Measurements from ENCODE around the gene IGFL2. TPM values are rescaled to one million over a fixed set of nuclear protein-coding genes. Genes with fewer than 3 reads are reported as not detected.
"Not testable (repeated sequence)": the region's sequence is repeated elsewhere in the genome, so short reads cannot be mapped to it uniquely, and the experiment has no call there.

The IGFL2 gene
- not detected for total RNA-seq
- polyA plus RNA-seq (ENCODE audit: insufficient read depth, low read depth, low replicate concordance) = not detected
- long read RNA-seq, donor 1 = 0 reads
- long read RNA-seq, donor 2 = 0 reads
- long read RNA-seq, donor 3 = 0 reads
- long read RNA-seq, donor 4 = 0 reads
- long read RNA-seq, donor 5 = 0 reads
- long read RNA-seq, donor 6 = 0 reads
- long read RNA-seq, donor 7 = 0 reads
- long read RNA-seq, donor 8 = 0 reads
- long read RNA-seq, donor 9 = 0 reads
- long read RNA-seq, donor 10 = 0 reads

DNA sequence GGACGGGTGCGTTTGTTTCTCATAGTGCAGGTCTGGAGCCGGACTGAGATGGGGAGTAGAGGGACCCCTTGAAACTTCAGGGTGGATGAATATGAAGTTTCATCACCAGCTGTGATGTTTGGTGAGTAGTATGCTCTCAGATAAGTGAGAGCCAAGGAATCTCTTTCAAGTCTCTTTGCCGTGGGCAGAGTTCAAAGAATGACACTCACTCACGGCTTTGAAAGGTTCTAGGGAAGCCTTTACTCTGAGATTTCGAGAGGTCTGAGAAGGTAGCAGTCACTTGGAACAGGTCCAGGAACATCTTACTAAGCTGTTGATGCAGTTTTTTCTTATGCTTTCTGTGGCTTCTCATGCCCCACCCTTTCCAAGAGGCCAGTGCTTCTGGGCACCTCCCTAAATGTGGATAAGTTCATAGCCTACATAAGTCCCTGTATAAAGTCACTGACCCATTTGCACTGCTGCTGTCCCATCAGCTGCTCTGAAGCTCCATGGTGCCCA, at the start of gene IGFL2:
Gene IGFL2 (plus strand): TSS at position 448 of the 498 bp plus-strand sequence. CDS start 41 bp downstream, at position 489.
- no peak within 1 kb of the TSS for H3K4me3 ChIP-seq (ENCODE audit: low read length in 3 of 3)
- intact Hi-C loops (cut with DNase I) = no loop called here
- no peaks in the 10 kb centered on the region for H3K36me3 ChIP-seq (ENCODE audit: control insufficient read depth in 2 of 3, insufficient read depth in 3 of 3, low read length in 3 of 3)
- no peaks in the 10 kb centered on the region for H3K9me3 ChIP-seq (ENCODE audit: control insufficient read depth in 2 of 3, insufficient read depth in 1 of 3, low read length in 3 of 3)
- no peaks in the 10 kb centered on the region for H3K27me3 ChIP-seq (ENCODE audit: control insufficient read depth, insufficient read depth, low read length)
- H3K27ac ChIP-seq (ENCODE audit: low read depth in 2 of 2, low read length in 2 of 2) = no peak within 1 kb of the TSS
- DNase-seq (no peak), FAIRE-seq (no peak)
- H3K4me1 ChIP-seq (ENCODE audit: control insufficient read depth in 2 of 3, insufficient read depth in 2 of 3, low read depth in 1 of 3, low read length in 3 of 3) = no peaks in the 10 kb centered on the region
- no peak for TF ChIP-seq CTCF (IDR thresholded peaks at IDR 0.05; ENCODE audit: borderline replicate concordance, extremely low read depth, insufficient read depth)
- no peak within 1 kb of the TSS for H3K9ac ChIP-seq (ENCODE audit: low read length in 3 of 3)

- intact Hi-C loops (cut with DNase I) = no loop called here
- no peak for FAIRE-seq
- no peaks in the 10 kb centered on the region for H3K4me1 ChIP-seq (ENCODE audit: control insufficient read depth in 2 of 3, insufficient read depth in 2 of 3, low read depth in 1 of 3, low read length in 3 of 3)
These were observed 47.7 kb upstream of the IGFL2 start for GRCh38 chr19:46100344-46100743.

GRCh38 chr19:46101293-46101692, 46.7 kb upstream of the IGFL2 start:
- H3K9ac ChIP-seq (ENCODE audit: low read length in 3 of 3) = no peak overlapping the region
- no peaks in the 10 kb centered on the region for H3K27me3 ChIP-seq (ENCODE audit: control insufficient read depth, insufficient read depth, low read length)
- no peaks in the 10 kb centered on the region for H3K4me1 ChIP-seq (ENCODE audit: control insufficient read depth in 2 of 3, insufficient read depth in 2 of 3, low read depth in 1 of 3, low read length in 3 of 3)
- H3K4me3 ChIP-seq (ENCODE audit: low read length in 3 of 3) = no peak overlapping the region
- no peak overlapping the region for H3K27ac ChIP-seq (ENCODE audit: low read depth in 2 of 2, low read length in 2 of 2)
- FAIRE-seq (no peak), DNase-seq (no peak)
- TF ChIP-seq CTCF (IDR thresholded peaks at IDR 0.05; ENCODE audit: borderline replicate concordance, extremely low read depth, insufficient read depth) = no peak
- H3K36me3 ChIP-seq (ENCODE audit: control insufficient read depth in 2 of 3, insufficient read depth in 3 of 3, low read length in 3 of 3) = no peaks in the 10 kb centered on the region
- intact Hi-C loops (cut with DNase I) = no loop called here
- peaks cover 0 to 4% (median 2%) of the 10 kb centered on the region in 3 donors for H3K9me3 ChIP-seq (ENCODE audit: control insufficient read depth in 2 of 3, insufficient read depth in 1 of 3, low read length in 3 of 3)

More at GRCh38 chr19:46100344-46100743, 47.7 kb upstream of the IGFL2 start:
- no peak for TF ChIP-seq CTCF (IDR thresholded peaks at IDR 0.05; ENCODE audit: borderline replicate concordance, extremely low read depth, insufficient read depth)
- Histone ChIP-seq H3K27ac (ENCODE audit: low read depth in 2 of 2, low read length in 2 of 2) (no peak overlapping the region), H3K4me3 (ENCODE audit: low read length in 3 of 3) (no peak overlapping the region), H3K9me3 (ENCODE audit: control insufficient read depth in 2 of 3, insufficient read depth in 1 of 3, low read length in 3 of 3) (peaks cover 0 to 2% (median 0%) of the 10 kb centered on the region in 3 donors), H3K9ac (ENCODE audit: low read length in 3 of 3) (no peak overlapping the region), H3K36me3 (ENCODE audit: control insufficient read depth in 2 of 3, insufficient read depth in 3 of 3, low read length in 3 of 3) (no peaks in the 10 kb centered on the region), H3K27me3 (ENCODE audit: control insufficient read depth, insufficient read depth, low read length) (no peaks in the 10 kb centered on the region)
- DNase-seq = no peak

DNA sequence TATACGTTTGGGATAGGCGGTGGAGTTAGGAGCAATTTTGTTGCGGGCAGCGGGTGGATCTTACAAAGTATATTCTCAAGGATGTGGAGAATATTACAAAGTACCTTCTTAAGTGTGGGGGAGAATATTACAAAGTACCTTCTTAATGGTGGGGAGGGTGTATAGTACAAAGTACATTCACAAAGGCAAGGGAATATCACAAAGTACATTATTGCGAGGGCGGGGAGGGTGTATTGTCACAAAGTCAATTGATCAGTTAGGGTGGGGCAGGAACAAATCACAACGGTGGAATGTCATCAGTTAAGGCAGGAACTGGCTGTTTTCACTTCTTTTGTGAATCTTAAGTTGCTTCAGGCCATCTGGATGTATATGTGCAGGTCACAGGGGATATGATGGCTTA, 45.7 kb upstream of the IGFL2 start:
- intact Hi-C loops (cut with DNase I); H3K9ac ChIP-seq (ENCODE audit: low read length in 3 of 3): not testable (repeated sequence)

More for the DNA sequence above, 45.7 kb upstream of the IGFL2 start:
- H3K27me3 ChIP-seq (ENCODE audit: control insufficient read depth, insufficient read depth, low read length); FAIRE-seq; H3K36me3 ChIP-seq (ENCODE audit: control insufficient read depth in 2 of 3, insufficient read depth in 3 of 3, low read length in 3 of 3); H3K4me1 ChIP-seq (ENCODE audit: control insufficient read depth in 2 of 3, insufficient read depth in 2 of 3, low read depth in 1 of 3, low read length in 3 of 3); H3K27ac ChIP-seq (ENCODE audit: low read depth in 2 of 2, low read length in 2 of 2); DNase-seq; H3K4me3 ChIP-seq (ENCODE audit: low read length in 3 of 3); H3K9me3 ChIP-seq (ENCODE audit: control insufficient read depth in 2 of 3, insufficient read depth in 1 of 3, low read length in 3 of 3): not testable (repeated sequence)

Data from kidney (tissue), 22 donors.